Hepatocyte (in vitro differentiated cells): Measurements from ENCODE around the gene ST6GALNAC5. TPM values are rescaled to one million over a fixed set of nuclear protein-coding genes. Genes with fewer than 3 reads are reported as not detected.

Experiments used
- DNase-seq: peaks from one replicate; pipeline ENCODE4 v3.0.0-alpha.2; 2016; ENCODE audit warnings: low spot score
- H2AFZ ChIP-seq: fragments of 200-600 bp; sonication (generic); 2 replicates; pipeline ENCODE4 v1.6.0; 2016; ENCODE audit warnings: antibody characterized with exemption, mild to moderate bottlenecking
- H3K27ac ChIP-seq: fragments of 200-600 bp; sonication (generic); 2 replicates; pipeline ENCODE4 v1.5.1; 2016; ENCODE audit warnings: mild to moderate bottlenecking
- H3K27me3 ChIP-seq: fragments of 200-600 bp; sonication (generic); 2 replicates; pipeline ENCODE4 v1.6.1; 2016
- H3K36me3 ChIP-seq: fragments of 200-600 bp; sonication (generic); replicated peaks from 2 replicates; pipeline ENCODE4 v1.5.1; 2016; ENCODE audit warnings: low read depth; ENCODE audit not compliant: insufficient read depth
- H3K4me1 ChIP-seq: fragments of 200-600 bp; sonication (generic); 2 replicates; pipeline ENCODE4 v1.5.1; 2016; ENCODE audit warnings: mild to moderate bottlenecking, moderate library complexity; ENCODE audit not compliant: insufficient read depth
- H3K4me2 ChIP-seq: fragments of 200-600 bp; sonication (generic); 2 replicates; pipeline ENCODE4 v1.6.0; 2016
- H3K4me3 ChIP-seq: fragments of 200-600 bp; sonication (generic); 2 replicates; pipeline ENCODE4 v1.5.1; 2016; ENCODE audit warnings: mild to moderate bottlenecking
- H3K79me2 ChIP-seq: fragments of 200-600 bp; sonication (generic); 2 replicates; pipeline ENCODE4 v1.6.0; 2017; ENCODE audit warnings: mild to moderate bottlenecking
- H3K9me2 ChIP-seq: fragments of 200-600 bp; sonication (generic); replicated peaks from 2 replicates; pipeline ENCODE4 v1.6.0; 2017; ENCODE audit warnings: mild to moderate bottlenecking; ENCODE audit not compliant: insufficient read depth
- H3K9me3 ChIP-seq: fragments of 200-600 bp; sonication (generic); 2 replicates; pipeline ENCODE4 v1.5.1; 2016; ENCODE audit warnings: low read depth, mild to moderate bottlenecking
- H4K20me1 ChIP-seq: fragments of 200-600 bp; sonication (generic); 2 replicates; pipeline ENCODE4 v1.6.0; 2016; ENCODE audit warnings: mild to moderate bottlenecking; ENCODE audit not compliant: insufficient read depth, poor library complexity, severe bottlenecking
- CTCF ChIP-seq: fragments of 200-600 bp; sonication (generic); IDR thresholded peaks from 2 replicates; pipeline ENCODE4 v1.5.1; 2016; ENCODE audit warnings: antibody characterized with exemption, mild to moderate bottlenecking; ENCODE audit not compliant: poor library complexity
- EZH2 ChIP-seq: fragments of 200-600 bp; sonication (generic); IDR thresholded peaks from 2 replicates; pipeline ENCODE4 v1.6.1; 2016; ENCODE audit warnings: antibody characterized with exemption, mild to moderate bottlenecking, borderline replicate concordance
- EZH2phosphoT487 ChIP-seq: fragments of 200-600 bp; sonication (generic); IDR thresholded peaks from one replicate; pipeline ENCODE4 v1.6.1; 2018; ENCODE audit warnings: antibody characterized with exemption, mild to moderate bottlenecking, low read depth, moderate library complexity; ENCODE audit not compliant: unreplicated experiment, severe bottlenecking
- WGBS: methylation state at CpG from one replicate; pipeline ENCODE4 v1.1.6; 2016; ENCODE audit warnings: low lambda C conversion rate; ENCODE audit errors: missing lambda C conversion rate; 5-methylcytosine and 5-hydroxymethylcytosine counted together
- polyA plus RNA-seq: library from polyadenylated mRNA; unstranded; fragments of >200 nt; fragmentation: Nextera tagmentation; extraction: Ambion mirVana; gene quantifications from 2 replicates; pipeline ENCODE4 v1.2.1, GENCODE V29; 2016
- total RNA-seq: library from RNA; depleted of rRNA; stranded (reverse); fragments of >200 nt; gene quantifications from 2 replicates; pipeline ENCODE4 v1.2.3, GENCODE V29; 2014

ST6GALNAC5 gene
- total and polyA plus RNA-seq, 2 experiments from 2014 or later: 3.6 to 3.7 TPM

- DNase-seq: no peak
- no peak overlapping the region for H3K4me2 ChIP-seq
- H3K4me3 ChIP-seq: no peak overlapping the region
- H3K27me3 ChIP-seq: no peaks in the 10 kb centered on the region
- H2AFZ ChIP-seq: no peak overlapping the region
- no peaks in the 10 kb centered on the region for H3K79me2 ChIP-seq
- 61% methylated on average over 3 of the region's 3 CpGs for WGBS
- no peaks in the 10 kb centered on the region for H4K20me1 ChIP-seq
- no peaks in the 10 kb centered on the region for H3K36me3 ChIP-seq
- no peaks in the 10 kb centered on the region for H3K4me1 ChIP-seq
- H3K27ac ChIP-seq: no peak overlapping the region
- no peak for TF ChIP-seq EZH2phosphoT487
- no peaks in the 10 kb centered on the region for H3K9me2 ChIP-seq
- no peaks in the 10 kb centered on the region for H3K9me3 ChIP-seq
Observed at GRCh38 chr1:76921590-76921989, 54.3 kb downstream of the ST6GALNAC5 start.

- DNase-seq: no peak
- no peaks in the 10 kb centered on the region for H3K4me1 ChIP-seq
- no peaks in the 10 kb centered on the region for H3K9me3 ChIP-seq
- H2AFZ ChIP-seq: no peak overlapping the region
- no peak for TF ChIP-seq CTCF
- WGBS: 85% methylated on average over 3 of the region's 3 CpGs
- no peak overlapping the region for H3K27ac ChIP-seq
- H3K36me3 ChIP-seq: no peaks in the 10 kb centered on the region
- H3K4me3 ChIP-seq: no peak overlapping the region
- no peaks in the 10 kb centered on the region for H4K20me1 ChIP-seq
- H3K27me3 ChIP-seq: no peaks in the 10 kb centered on the region
- no peak overlapping the region for H3K4me2 ChIP-seq
- H3K9me2 ChIP-seq: no peaks in the 10 kb centered on the region
- H3K79me2 ChIP-seq: no peaks in the 10 kb centered on the region
Observed at GRCh38 chr1:76925825-76926224, 58.5 kb downstream of the ST6GALNAC5 start.

GRCh38 chr1:76928522-76928921 lies 61.2 kb downstream of the ST6GALNAC5 start:
- Histone ChIP-seq H3K4me1 (no peaks in the 10 kb centered on the region), H3K9me2 (no peaks in the 10 kb centered on the region), H3K4me3 (no peak overlapping the region), H4K20me1 (no peaks in the 10 kb centered on the region), H3K36me3 (no peaks in the 10 kb centered on the region), H2AFZ (no peak overlapping the region), H3K79me2 (no peaks in the 10 kb centered on the region), H3K4me2 (no peak overlapping the region), H3K27ac (no peak overlapping the region), H3K9me3 (no peaks in the 10 kb centered on the region), H3K27me3 (no peaks in the 10 kb centered on the region)
- TF ChIP-seq CTCF (no peak), EZH2 (no peak), EZH2phosphoT487 (no peak)
- whole genome bisulfite sequencing: 88% methylated on average over 2 of the region's 2 CpGs
- DNase-seq: no peak

GRCh38 chr1:76929136-76929535 lies 61.9 kb downstream of the ST6GALNAC5 start:
- no peak for TF ChIP-seq EZH2
- no peak for TF ChIP-seq CTCF
- no peak for TF ChIP-seq EZH2phosphoT487
- Histone ChIP-seq H2AFZ (no peak overlapping the region), H3K36me3 (no peaks in the 10 kb centered on the region), H3K9me3 (no peaks in the 10 kb centered on the region), H3K9me2 (no peaks in the 10 kb centered on the region), H4K20me1 (no peaks in the 10 kb centered on the region), H3K27ac (no peak overlapping the region), H3K4me2 (no peak overlapping the region), H3K4me1 (no peaks in the 10 kb centered on the region), H3K4me3 (no peak overlapping the region), H3K79me2 (no peaks in the 10 kb centered on the region), H3K27me3 (no peaks in the 10 kb centered on the region)
- no peak for DNase-seq
- WGBS: 93% methylated on average over 4 of the region's 4 CpGs
